MM.1S (cell line): Measurements from ENCODE around the gene SLC13A3.

Source experiments
- CTCF ChIP-seq: fragments of 300-600 bp; sonication (generic); IDR thresholded peaks from 2 replicates; pipeline ENCODE4 v1.5.1; 2016; ENCODE audit warnings: antibody characterized with exemption, low read length, mixed read lengths
- EZH2 ChIP-seq: fragments of 300-600 bp; sonication (generic); optimal IDR thresholded peaks from 2 replicates; pipeline ENCODE3; 2017; ENCODE audit warnings: low read depth, mild to moderate bottlenecking, antibody characterized with exemption, low read length, mixed read lengths
- EZH2phosphoT487 ChIP-seq: fragments of 300-600 bp; sonication (generic); IDR thresholded peaks from 2 replicates; pipeline ENCODE4 v1.6.1; 2018; ENCODE audit warnings: antibody characterized with exemption, low read length

GRCh38 chr20:46689082-46689753 lies 38.0 kb upstream of the SLC13A3 start, which contains the start of gene TP53RK:
- no peak for TF ChIP-seq EZH2
- peak; percentile 22 for TF ChIP-seq CTCF
- no peak for TF ChIP-seq EZH2phosphoT487
